ENCODE measurements around the gene TEX2.
A peak's percentile ranks its signal among the peaks of the same experiment; 100 is the strongest.

Gene TEX2

GRCh38 chr17:64146418-64147109 is 116.5 kb downstream of the TEX2 start:
- TF ChIP-seq, protein P1, sequence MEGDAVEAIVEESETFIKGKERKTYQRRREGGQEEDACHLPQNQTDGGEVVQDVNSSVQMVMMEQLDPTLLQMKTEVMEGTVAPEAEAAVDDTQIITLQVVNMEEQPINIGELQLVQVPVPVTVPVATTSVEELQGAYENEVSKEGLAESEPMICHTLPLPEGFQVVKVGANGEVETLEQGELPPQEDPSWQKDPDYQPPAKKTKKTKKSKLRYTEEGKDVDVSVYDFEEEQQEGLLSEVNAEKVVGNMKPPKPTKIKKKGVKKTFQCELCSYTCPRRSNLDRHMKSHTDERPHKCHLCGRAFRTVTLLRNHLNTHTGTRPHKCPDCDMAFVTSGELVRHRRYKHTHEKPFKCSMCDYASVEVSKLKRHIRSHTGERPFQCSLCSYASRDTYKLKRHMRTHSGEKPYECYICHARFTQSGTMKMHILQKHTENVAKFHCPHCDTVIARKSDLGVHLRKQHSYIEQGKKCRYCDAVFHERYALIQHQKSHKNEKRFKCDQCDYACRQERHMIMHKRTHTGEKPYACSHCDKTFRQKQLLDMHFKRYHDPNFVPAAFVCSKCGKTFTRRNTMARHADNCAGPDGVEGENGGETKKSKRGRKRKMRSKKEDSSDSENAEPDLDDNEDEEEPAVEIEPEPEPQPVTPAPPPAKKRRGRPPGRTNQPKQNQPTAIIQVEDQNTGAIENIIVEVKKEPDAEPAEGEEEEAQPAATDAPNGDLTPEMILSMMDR (conservative IDR thresholded peaks at IDR 0.05; ENCODE audit: control insufficient read depth, insufficient read depth, low read depth, low read length), result no peak
- DNase-seq (ENCODE audit: low read depth), result peak; percentile 76
- H3K4me3 ChIP-seq (ENCODE audit: control insufficient read depth, low read depth, low read length), result peak overlapping the region; percentile 88

- peak; percentile 100 for DNase-seq (ENCODE audit: low read depth)
- peak overlapping the region; percentile 88 for H3K4me3 ChIP-seq (ENCODE audit: control insufficient read depth, low read depth, low read length)
- TF ChIP-seq, protein P1 (conservative IDR thresholded peaks at IDR 0.05; ENCODE audit: control insufficient read depth, insufficient read depth, low read depth, low read length), result no peak
Observed at GRCh38 chr17:64145751-64146417, 117.2 kb downstream of the TEX2 start.

DNA sequence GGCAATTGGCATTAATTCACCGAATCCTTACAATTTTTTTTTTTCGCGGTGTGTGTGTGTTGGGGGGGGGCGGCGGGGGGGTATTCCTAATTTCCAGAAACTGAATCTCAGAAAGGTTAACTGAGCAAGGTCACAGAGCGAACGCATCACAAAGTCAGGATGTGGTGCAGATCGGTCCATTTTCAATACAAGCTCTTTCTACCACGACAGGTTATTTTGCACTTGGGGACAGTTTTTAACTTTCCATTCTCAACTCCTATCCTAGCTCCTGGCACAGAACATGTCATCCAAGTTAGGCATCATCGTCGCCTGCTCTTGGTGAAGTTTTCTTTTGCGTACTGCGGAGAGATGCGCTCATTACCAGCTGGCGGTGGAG is 117.7 kb downstream of the TEX2 start:
- H3K4me3 ChIP-seq (ENCODE audit: control insufficient read depth, low read depth, low read length), result peak overlapping the region; percentile 79
- TF ChIP-seq, protein P1 (conservative IDR thresholded peaks at IDR 0.05; ENCODE audit: control insufficient read depth, insufficient read depth, low read depth, low read length), result no peak
- DNase-seq (ENCODE audit: low read depth), result no peak

DNA sequence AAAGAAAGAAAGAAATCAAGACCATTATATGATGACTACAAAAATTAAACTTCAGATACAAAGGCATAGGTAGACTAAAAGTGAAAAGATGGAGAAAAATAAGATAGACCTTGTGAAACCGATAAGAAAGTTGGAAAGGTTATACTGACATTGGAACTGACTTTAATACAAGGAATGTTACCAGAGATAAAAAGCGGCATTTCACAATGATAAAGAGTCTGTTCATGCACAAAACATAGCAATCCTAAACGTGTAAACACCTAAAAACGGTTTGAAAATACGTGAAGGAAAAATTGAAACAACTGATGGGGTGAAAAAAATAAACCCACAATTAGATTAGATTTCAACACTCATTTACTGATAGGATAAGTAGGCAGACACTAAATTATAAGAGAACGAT is 123.5 kb downstream of the TEX2 start:
- DNase-seq (ENCODE audit: low read depth), result no peak
- TF ChIP-seq, protein P1 (conservative IDR thresholded peaks at IDR 0.05; ENCODE audit: control insufficient read depth, insufficient read depth, low read depth, low read length), result no peak
- no peak overlapping the region for H3K4me3 ChIP-seq (ENCODE audit: control insufficient read depth, low read depth, low read length)

DNA sequence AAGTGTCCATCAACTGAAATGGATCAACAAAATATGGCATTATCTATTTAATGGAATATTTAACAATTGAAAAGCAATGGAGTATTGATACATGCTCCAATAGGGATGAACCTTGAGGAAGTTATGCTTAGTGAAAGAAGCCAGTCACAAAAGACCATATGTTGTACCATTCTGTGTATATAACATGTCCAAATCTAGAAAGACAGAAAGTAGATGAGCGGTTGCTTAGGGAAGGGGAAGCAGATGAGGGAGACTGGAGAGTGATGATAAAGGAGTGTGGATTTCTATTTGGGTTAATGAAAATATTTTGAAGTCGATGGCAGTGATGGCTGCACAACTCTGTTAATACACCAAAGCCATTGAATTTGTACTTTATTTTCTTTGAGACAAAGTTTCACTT is 124.6 kb downstream of the TEX2 start:
- TF ChIP-seq, protein P1 (conservative IDR thresholded peaks at IDR 0.05; ENCODE audit: control insufficient read depth, insufficient read depth, low read depth, low read length), result no peak
- no peak for DNase-seq (ENCODE audit: low read depth)
- no peak overlapping the region for H3K4me3 ChIP-seq (ENCODE audit: control insufficient read depth, low read depth, low read length)

- DNase-seq (ENCODE audit: low read depth), result no peak
- TF ChIP-seq, protein P1 (conservative IDR thresholded peaks at IDR 0.05; ENCODE audit: control insufficient read depth, insufficient read depth, low read depth, low read length), result no peak
- no peak overlapping the region for H3K4me3 ChIP-seq (ENCODE audit: control insufficient read depth, low read depth, low read length)
Observed at GRCh38 chr17:64135000-64135399, 128.1 kb downstream of the TEX2 start.

Data from fibroblast of mammary gland (primary cell).